NB4 (cell line): ENCODE results near the gene PRKAR1B.

Experiments used
- DNase-seq: peaks from one replicate; pipeline ENCODE4 v3.0.0; 2010; ENCODE audit warnings: low read depth
- H3K4me3 ChIP-seq: one replicate; pipeline ENCODE4 v1.5.1; 2011; ENCODE audit warnings: mild to moderate bottlenecking, low read depth, low read length, moderate library complexity
- CTCF ChIP-seq: IDR thresholded peaks from one replicate; pipeline ENCODE4 v1.5.1; 2012; ENCODE audit warnings: low read depth, low read length
- MAX ChIP-seq: IDR thresholded peaks from 2 replicates; pipeline ENCODE4 v1.6.1; 2011; ENCODE audit warnings: low read depth, low read length
- MYC ChIP-seq: IDR thresholded peaks from 2 replicates; pipeline ENCODE4 v1.6.1; 2011; ENCODE audit warnings: low read depth, low read length
- POLR2A ChIP-seq: IDR thresholded peaks from 2 replicates; pipeline ENCODE4 v1.6.1; 2011; ENCODE audit warnings: mild to moderate bottlenecking; ENCODE audit not compliant: insufficient read length; ENCODE audit errors: extremely low read depth

PRKAR1B gene

GRCh38 chr7:646951-647350 is 80.1 kb downstream of the PRKAR1B start:
- TF ChIP-seq MYC: no peak
- no peak for TF ChIP-seq CTCF
- TF ChIP-seq POLR2A: no peak
- TF ChIP-seq MAX: no peak
- DNase-seq: no peak

GRCh38 chr7:646487-646886 is 80.6 kb downstream of the PRKAR1B start:
- no peak overlapping the region for H3K4me3 ChIP-seq
- DNase-seq: no peak
- TF ChIP-seq MAX (no peak), POLR2A (no peak), MYC (no peak), CTCF (no peak)

More at GRCh38 chr7:646951-647350, 80.1 kb downstream of the PRKAR1B start:
- no peak overlapping the region for H3K4me3 ChIP-seq

GRCh38 chr7:645606-646005 is 81.5 kb downstream of the PRKAR1B start:
- no peak overlapping the region for H3K4me3 ChIP-seq
- DNase-seq: no peak
- TF ChIP-seq MAX: no peak
- TF ChIP-seq MYC: no peak
- no peak for TF ChIP-seq POLR2A
- TF ChIP-seq CTCF: no peak

- TF ChIP-seq CTCF: no peak
- no peak for TF ChIP-seq MYC
- TF ChIP-seq MAX: no peak
- TF ChIP-seq POLR2A: no peak
- H3K4me3 ChIP-seq: no peak overlapping the region
- no peak for DNase-seq
Observed at GRCh38 chr7:644381-645305, 82.4 kb downstream of the PRKAR1B start.

GRCh38 chr7:641966-642365 is 85.1 kb downstream of the PRKAR1B start:
- DNase-seq: no peak
- TF ChIP-seq CTCF (no peak), MAX (no peak), MYC (no peak), POLR2A (no peak)
- no peak overlapping the region for H3K4me3 ChIP-seq
